Stomach smooth muscle (tissue), 2 donors: Measurements from ENCODE around the gene RBMS3.

ENCODE experiments used
- H3K27ac ChIP-seq: one replicate; pipeline ENCODE4 v1.7.0; 2013; ENCODE audit warnings: mild to moderate bottlenecking, low read length, inconsistent platforms
- H3K27me3 ChIP-seq, 2 donors: one replicate each; pipeline ENCODE4 v1.7.0; 2013; ENCODE audit warnings: low read length in 2 of 2; ENCODE audit not compliant: insufficient read depth in 2 of 2, control insufficient read depth in 1 of 2
- H3K36me3 ChIP-seq, 2 donors: one replicate each; pipeline ENCODE4 v1.7.0; 2013; ENCODE audit warnings: low read length in 2 of 2; ENCODE audit not compliant: control insufficient read depth in 2 of 2, insufficient read depth in 2 of 2
- H3K4me1 ChIP-seq: one replicate; pipeline ENCODE4 v1.7.0; 2013; ENCODE audit warnings: low read length; ENCODE audit not compliant: control insufficient read depth, insufficient read depth
- H3K4me3 ChIP-seq, 2 donors: one replicate each; pipeline ENCODE4 v1.7.0; 2013; ENCODE audit warnings: low read length in 2 of 2
- H3K9ac ChIP-seq, 2 donors: one replicate each; pipeline ENCODE4 v1.7.0; 2013; ENCODE audit warnings: low read length in 2 of 2, mild to moderate bottlenecking in 1 of 2
- H3K9me3 ChIP-seq, 2 donors: one replicate each; pipeline ENCODE4 v1.7.0; 2013; ENCODE audit warnings: low read length in 2 of 2; ENCODE audit not compliant: control insufficient read depth in 2 of 2
- donor health status: healthy.
- donor health status: Pancreatic carcinoma.

Gene RBMS3

DNA sequence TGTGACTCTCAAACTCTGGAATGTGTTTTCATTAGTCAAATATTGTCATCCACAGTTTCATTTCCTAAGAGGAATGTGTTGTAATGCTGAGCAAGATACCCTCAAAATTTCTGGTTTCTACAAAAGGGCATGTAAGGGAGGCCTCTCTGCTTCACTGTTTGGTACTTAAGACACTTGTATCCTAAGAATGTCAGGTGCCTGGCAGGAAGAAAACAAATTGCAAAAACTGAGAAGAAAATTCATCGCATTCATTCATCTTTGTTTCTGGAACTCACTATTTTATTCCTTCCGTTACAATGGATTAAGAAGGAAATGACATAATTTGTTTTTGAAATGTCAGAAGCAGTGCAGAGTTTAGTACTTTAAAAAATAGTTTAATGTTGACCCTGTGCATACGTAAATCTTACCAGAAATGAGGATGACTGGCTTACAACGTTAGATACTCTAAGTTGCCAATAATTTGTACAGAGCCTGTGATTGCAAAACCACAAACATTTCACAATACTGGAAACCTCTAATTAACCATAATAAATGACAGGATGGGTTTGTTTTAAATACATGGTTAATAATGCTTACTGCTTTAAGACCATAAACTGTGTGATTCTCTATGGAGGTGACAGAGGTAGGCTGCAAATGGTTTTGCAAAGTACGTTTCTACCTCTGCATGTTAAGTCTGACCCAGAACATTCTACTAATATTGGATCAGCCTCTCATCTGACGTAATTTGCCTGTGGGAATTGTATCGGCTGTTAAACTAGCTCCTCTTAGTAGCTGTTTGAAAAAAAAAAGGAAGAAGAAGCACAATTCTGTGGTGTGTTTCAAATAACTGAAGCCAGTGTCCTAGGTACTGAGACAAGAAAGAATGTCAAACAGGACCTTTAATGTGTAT is 477.8 kb downstream of the RBMS3 start:
- H3K36me3 ChIP-seq, result no peaks in the 10 kb centered on the region
- no peaks in the 10 kb centered on the region for H3K27me3 ChIP-seq
- H3K4me3 ChIP-seq, result peak overlapping the region; percentile 7 to 50
- H3K9me3 ChIP-seq, result no peaks in the 10 kb centered on the region
- peak overlapping the region; percentile 66 for H3K27ac ChIP-seq
- H3K4me1 ChIP-seq, result peaks cover 16% of the 10 kb centered on the region
- peak overlapping the region in 1 of 2 donors; percentile 39 for H3K9ac ChIP-seq

DNA sequence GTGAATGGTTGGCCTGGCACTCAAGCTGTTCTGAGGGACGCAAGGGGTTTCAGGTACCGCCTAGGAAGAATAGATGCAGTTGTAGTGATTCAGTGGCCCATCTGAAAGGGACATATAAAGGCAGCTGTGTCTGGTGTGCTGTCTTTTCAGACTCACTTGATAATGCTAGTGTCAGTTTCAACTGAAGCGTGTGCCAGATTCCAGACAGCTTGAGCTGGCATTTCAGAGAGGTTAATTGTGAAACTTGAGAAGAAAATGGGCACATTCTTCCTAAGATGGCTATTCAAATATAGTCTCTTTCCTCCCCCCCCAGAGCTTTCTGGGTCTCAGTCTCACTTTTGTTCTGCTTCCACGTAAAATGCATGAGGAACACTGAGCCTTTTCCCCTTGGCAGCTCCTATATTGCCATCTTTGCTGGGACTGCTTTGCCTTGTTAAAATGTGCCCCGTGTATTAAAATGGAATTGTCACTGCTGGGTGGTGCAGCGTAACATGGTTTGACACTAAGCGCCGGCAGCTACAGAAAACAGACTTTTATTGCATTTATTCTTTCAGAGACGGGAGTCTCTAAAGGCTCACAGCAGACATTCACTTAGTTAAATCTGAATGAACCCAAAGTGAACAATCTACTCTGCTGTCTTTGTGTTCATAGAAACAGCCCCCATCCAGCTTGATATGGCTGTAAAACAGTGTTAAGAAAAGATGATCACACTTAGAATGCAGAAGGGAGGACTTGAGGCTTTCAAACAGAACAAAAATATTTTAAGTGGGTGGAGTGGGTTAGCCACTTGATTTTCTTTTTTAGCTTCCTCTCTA is 478.7 kb downstream of the RBMS3 start:
- Histone ChIP-seq H3K27me3 (no peaks in the 10 kb centered on the region), H3K36me3 (no peaks in the 10 kb centered on the region), H3K27ac (peak overlapping the region; percentile 66), H3K9ac (peak overlapping the region; percentile 39 to 48), H3K4me3 (peak overlapping the region; percentile 7 to 50), H3K9me3 (no peaks in the 10 kb centered on the region), H3K4me1 (peaks cover 16% of the 10 kb centered on the region)

DNA sequence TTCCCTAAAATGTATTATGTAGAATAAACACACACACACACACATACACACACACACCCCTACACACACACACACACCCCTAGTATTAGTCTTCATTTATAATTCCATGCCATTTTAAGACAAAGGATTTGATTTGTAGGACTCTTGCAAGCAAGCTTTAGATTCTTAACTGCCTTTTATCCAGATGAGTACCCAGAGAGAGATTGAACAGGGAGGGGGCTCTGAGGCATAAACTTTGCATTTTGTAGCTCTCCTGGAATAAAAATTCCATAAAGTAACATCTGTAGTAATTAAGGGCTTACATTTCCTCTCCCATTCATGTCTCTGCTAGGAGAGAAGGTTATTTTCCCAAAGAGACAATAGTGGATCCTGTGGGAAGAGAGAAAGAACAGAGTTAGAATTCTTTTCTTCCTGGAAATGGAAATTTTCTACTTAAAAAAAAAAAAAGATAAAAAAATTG is 479.4 kb downstream of the RBMS3 start:
- H3K4me1 ChIP-seq, result peaks cover 16% of the 10 kb centered on the region
- H3K9me3 ChIP-seq, result no peaks in the 10 kb centered on the region
- no peak overlapping the region for H3K9ac ChIP-seq
- peak overlapping the region; percentile 66 for H3K27ac ChIP-seq
- H3K27me3 ChIP-seq, result no peaks in the 10 kb centered on the region
- H3K4me3 ChIP-seq, result no peak overlapping the region
- no peaks in the 10 kb centered on the region for H3K36me3 ChIP-seq

DNA sequence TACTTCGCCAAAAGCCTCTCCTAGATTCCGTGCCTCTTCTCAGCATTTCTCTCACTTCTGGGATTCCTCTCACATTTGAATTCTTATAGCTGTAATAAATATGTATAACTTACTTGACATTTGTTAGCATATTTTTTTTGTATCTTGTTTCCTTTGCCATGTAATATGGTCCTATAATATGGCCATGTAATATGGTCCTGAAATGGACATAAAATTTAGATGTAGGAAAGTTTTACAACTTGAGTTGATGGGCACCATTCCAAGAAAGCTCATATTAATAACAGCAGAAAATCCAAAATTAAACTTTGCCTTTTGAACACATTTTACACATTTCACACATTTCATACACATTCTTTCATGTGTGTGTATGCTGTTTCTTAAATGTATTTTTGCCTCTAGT is 480.6 kb downstream of the RBMS3 start:
- Histone ChIP-seq H3K27me3 (no peaks in the 10 kb centered on the region), H3K4me3 (no peak overlapping the region), H3K36me3 (no peaks in the 10 kb centered on the region), H3K4me1 (peaks cover 16% of the 10 kb centered on the region), H3K9me3 (no peaks in the 10 kb centered on the region), H3K27ac (no peak overlapping the region), H3K9ac (no peak overlapping the region)

DNA sequence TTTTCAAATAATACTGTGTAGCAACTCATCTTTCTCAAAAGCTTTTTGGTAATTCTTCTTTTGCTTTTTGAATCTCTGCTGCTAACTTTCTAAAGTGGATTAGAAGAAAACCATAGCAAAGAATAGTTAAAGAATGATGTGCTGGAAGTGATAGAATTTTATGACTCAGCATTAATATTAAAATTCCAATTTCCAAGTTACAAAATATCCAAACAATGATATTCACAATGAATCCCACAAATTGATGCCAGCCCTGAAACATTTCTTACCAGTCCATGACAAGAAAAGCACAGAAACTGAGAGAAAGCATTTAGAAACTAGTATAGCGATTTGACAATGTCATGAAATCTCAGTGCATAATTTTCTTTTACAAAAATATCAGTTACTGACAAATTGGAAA is 482.2 kb downstream of the RBMS3 start:
- H3K27ac ChIP-seq, result no peak overlapping the region
- no peak overlapping the region for H3K9ac ChIP-seq

DNA sequence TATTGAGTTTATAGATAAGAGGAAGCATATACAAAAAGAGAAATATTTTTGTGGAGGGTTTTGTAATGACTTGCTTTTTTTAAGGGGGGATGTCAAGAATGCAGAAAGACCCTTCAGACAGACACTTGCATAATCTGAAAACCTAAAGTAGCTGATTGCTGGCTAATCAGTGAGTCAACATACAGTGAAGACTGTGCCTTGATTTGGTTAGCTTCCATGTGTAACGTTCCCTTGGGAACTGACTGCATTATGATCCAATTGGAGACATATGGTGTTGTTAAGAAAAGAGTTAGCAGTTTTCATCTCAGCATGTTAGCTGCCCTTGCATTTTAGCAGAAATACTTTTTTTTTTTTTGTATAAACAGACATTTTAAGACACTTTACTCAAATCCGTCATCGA is 483.2 kb downstream of the RBMS3 start:
- Histone ChIP-seq H3K27ac (no peak overlapping the region), H3K27me3 (no peaks in the 10 kb centered on the region), H3K9ac (no peak overlapping the region), H3K4me3 (no peak overlapping the region), H3K36me3 (no peaks in the 10 kb centered on the region), H3K4me1 (peaks cover 9% of the 10 kb centered on the region), H3K9me3 (no peaks in the 10 kb centered on the region)

More for the DNA sequence above, 482.2 kb downstream of the RBMS3 start:
- H3K4me3 ChIP-seq, result no peak overlapping the region
- no peaks in the 10 kb centered on the region for H3K9me3 ChIP-seq
- H3K4me1 ChIP-seq, result peaks cover 16% of the 10 kb centered on the region
- H3K27me3 ChIP-seq, result no peaks in the 10 kb centered on the region
- H3K36me3 ChIP-seq, result no peaks in the 10 kb centered on the region

DNA sequence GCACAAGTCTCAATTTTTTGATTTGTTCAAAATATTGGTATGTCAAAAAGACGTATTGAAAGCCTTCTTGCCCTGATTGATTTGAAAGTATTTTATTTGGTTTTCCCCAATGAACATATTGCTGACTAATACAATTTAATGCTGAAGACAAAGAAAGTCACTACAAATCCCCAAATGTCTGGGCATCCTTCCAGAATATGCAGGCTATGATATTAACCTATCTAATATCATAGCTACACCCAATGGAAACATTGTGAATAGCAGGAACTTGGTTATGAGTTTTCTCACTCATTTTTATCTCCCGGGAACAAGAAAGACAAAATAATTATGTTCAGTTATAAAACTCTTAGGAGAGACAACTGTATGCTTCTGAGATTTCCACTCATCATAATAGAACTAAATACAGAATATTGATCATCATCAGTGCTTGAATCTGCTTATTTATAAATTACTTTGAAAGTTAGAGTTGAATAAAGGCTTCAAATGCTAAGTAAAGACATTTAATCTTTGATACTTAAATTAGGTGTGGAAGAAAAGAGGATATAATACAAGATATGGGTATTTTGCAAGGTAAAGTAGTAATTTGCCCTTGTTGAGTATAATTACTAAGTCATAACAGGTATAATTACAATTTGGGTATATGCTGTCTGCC is 483.9 kb downstream of the RBMS3 start:
- H3K4me1 ChIP-seq, result peaks cover 5% of the 10 kb centered on the region
- H3K4me3 ChIP-seq, result no peak overlapping the region
- H3K27ac ChIP-seq, result no peak overlapping the region
- H3K9me3 ChIP-seq, result no peaks in the 10 kb centered on the region
- H3K27me3 ChIP-seq, result no peaks in the 10 kb centered on the region
- no peak overlapping the region for H3K9ac ChIP-seq
- no peaks in the 10 kb centered on the region for H3K36me3 ChIP-seq

DNA sequence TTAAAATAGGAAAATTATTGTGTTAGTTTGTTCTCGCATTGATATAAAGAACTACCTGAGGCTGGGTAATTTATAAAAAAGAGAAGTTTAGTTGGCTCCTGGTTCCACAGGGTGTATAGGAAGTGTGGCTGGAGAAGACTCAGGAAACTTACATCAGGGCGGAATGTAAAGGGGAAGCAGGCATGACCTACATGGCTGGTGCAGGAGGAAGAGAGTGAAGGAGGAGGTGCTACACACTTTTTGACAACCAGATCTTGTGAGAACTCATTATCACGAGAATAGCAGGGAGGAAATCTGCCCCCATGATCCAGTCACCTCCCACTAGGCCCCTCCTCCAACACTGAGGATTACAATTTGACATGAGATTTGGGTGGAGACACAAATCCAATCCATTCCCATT is 490.7 kb downstream of the RBMS3 start:
- no peaks in the 10 kb centered on the region for H3K36me3 ChIP-seq
- no peak overlapping the region for H3K9ac ChIP-seq
- no peaks in the 10 kb centered on the region for H3K4me1 ChIP-seq
- no peak overlapping the region for H3K27ac ChIP-seq
- H3K4me3 ChIP-seq, result no peak overlapping the region
- H3K9me3 ChIP-seq, result no peaks in the 10 kb centered on the region
- H3K27me3 ChIP-seq, result no peaks in the 10 kb centered on the region

DNA sequence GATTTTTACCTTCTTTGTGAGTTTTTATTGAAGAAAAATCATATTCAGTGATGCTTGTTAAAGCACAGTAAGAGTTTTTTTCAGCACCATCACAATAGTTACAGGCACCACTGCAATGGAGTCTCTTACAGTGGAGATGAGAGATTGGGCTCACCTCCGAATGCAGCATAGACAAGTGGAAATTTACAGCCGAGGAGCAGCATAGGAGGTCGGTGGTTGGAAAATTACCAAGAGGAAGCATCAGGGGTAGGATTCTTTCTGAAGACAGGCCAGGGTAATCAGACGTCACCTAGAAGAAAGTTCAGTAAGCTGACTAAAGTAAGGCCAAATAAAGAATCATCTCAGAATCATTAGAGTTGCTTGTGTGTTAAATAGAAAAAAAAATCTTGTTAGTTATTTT is 491.6 kb downstream of the RBMS3 start:
- no peaks in the 10 kb centered on the region for H3K27me3 ChIP-seq
- no peaks in the 10 kb centered on the region for H3K9me3 ChIP-seq
- H3K4me1 ChIP-seq, result no peaks in the 10 kb centered on the region

DNA sequence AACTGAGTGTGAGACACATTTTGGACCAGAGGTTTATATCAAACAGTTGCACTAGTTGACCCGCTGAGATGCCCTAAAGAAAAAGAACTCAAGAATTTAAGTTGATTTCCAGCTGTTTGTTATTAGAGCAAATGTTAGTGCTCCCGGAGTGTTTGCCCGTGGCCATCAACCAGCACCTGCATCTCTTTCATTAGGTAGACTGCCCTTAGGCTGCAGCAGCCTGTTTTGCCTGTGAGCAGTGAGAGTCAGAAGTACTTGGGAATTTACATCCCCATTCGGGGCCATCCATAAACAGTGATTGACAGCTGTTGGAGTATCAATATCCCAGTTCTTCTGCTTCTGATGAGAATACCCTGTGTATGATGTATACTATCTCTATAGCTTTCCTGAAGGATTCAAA is 492.6 kb downstream of the RBMS3 start:
- no peak overlapping the region for H3K27ac ChIP-seq
- H3K4me3 ChIP-seq, result no peak overlapping the region
- no peaks in the 10 kb centered on the region for H3K36me3 ChIP-seq
- no peaks in the 10 kb centered on the region for H3K9me3 ChIP-seq
- no peaks in the 10 kb centered on the region for H3K4me1 ChIP-seq
- no peaks in the 10 kb centered on the region for H3K27me3 ChIP-seq
- H3K9ac ChIP-seq, result no peak overlapping the region

More for the DNA sequence above, 491.6 kb downstream of the RBMS3 start:
- Histone ChIP-seq H3K27ac (no peak overlapping the region), H3K4me3 (no peak overlapping the region), H3K36me3 (no peaks in the 10 kb centered on the region), H3K9ac (no peak overlapping the region)
